Measurements from ENCODE around the gene PABPN1L.

Gene PABPN1L

GRCh38 chr16:88815227-88815626, 51.2 kb downstream of the PABPN1L start:
- H2BK5ac ChIP-seq (ENCODE audit: low read depth, low read length, poor library complexity) = no peak overlapping the region
- no peak overlapping the region for H3K18ac ChIP-seq (ENCODE audit: low read length)
- H3K4me3 ChIP-seq (ENCODE audit: low read depth, low read length) = no peak overlapping the region
- H3K14ac ChIP-seq (ENCODE audit: low read length) = no peak overlapping the region
- no peak overlapping the region for H3K23ac ChIP-seq (ENCODE audit: low read length)
- no peak overlapping the region for H3K4ac ChIP-seq (ENCODE audit: low read depth, low read length)
- no peak overlapping the region for H2BK12ac ChIP-seq (ENCODE audit: low read length)
- peaks cover 14% of the 10 kb centered on the region for H3K79me1 ChIP-seq (ENCODE audit: low read length)
- H3K27me3 ChIP-seq (ENCODE audit: insufficient read depth, low read length) = no peaks in the 10 kb centered on the region
- WGBS (ENCODE audit: extremely low coverage, insufficient coverage, insufficient read length) = no CpG with 5 or more reads among the region's 10 CpGs
- H2AK5ac ChIP-seq (ENCODE audit: low read length) = no peak overlapping the region
- H2BK120ac ChIP-seq (ENCODE audit: insufficient read depth, low read length, poor library complexity) = no peak overlapping the region
- H3K9me3 ChIP-seq (ENCODE audit: insufficient read depth, low read depth, low read length) = peaks cover 2% of the 10 kb centered on the region
- no peak for DNase-seq
- no peak overlapping the region for H4K8ac ChIP-seq (ENCODE audit: low read depth, low read length)
- H4K91ac ChIP-seq (ENCODE audit: low read depth, low read length) = no peak overlapping the region
- H3K36me3 ChIP-seq (ENCODE audit: control insufficient read depth in 1 of 2, insufficient read depth in 2 of 2, low read length in 2 of 2) = no peaks in the 10 kb centered on the region
- H3K4me2 ChIP-seq (ENCODE audit: low read length) = no peak overlapping the region
- peaks cover 9 to 17% of the 10 kb centered on the region in 2 experiments for H3K4me1 ChIP-seq (ENCODE audit: control insufficient read depth in 1 of 2, insufficient read depth in 2 of 2, low read length in 2 of 2)
- no peak overlapping the region for H3K9ac ChIP-seq (ENCODE audit: low read length)
- peaks cover 9% of the 10 kb centered on the region for H3K79me2 ChIP-seq (ENCODE audit: control insufficient read depth, insufficient read depth, low read length, poor library complexity)
- H2AFZ ChIP-seq (ENCODE audit: insufficient read depth, low read length, poor library complexity) = no peak overlapping the region
- no peak overlapping the region for H4K12ac ChIP-seq (ENCODE audit: low read depth, low read length)
- no peak overlapping the region for H3K27ac ChIP-seq (ENCODE audit: low read depth, low read length)

GRCh38 chr16:88814144-88814502, 52.3 kb downstream of the PABPN1L start:
- Histone ChIP-seq H3K18ac (ENCODE audit: low read length) (no peak overlapping the region), H3K27me3 (ENCODE audit: insufficient read depth, low read length) (no peaks in the 10 kb centered on the region), H3K23ac (ENCODE audit: low read length) (no peak overlapping the region), H3K14ac (ENCODE audit: low read length) (no peak overlapping the region), H3K27ac (ENCODE audit: low read depth, low read length) (no peak overlapping the region), H4K91ac (ENCODE audit: low read depth, low read length) (no peak overlapping the region), H3K4me3 (ENCODE audit: low read depth, low read length) (no peak overlapping the region), H3K4me2 (ENCODE audit: low read length) (no peak overlapping the region), H2AK5ac (ENCODE audit: low read length) (no peak overlapping the region), H3K4ac (ENCODE audit: low read depth, low read length) (no peak overlapping the region), H2AFZ (ENCODE audit: insufficient read depth, low read length, poor library complexity) (no peak overlapping the region), H3K9me3 (ENCODE audit: insufficient read depth, low read depth, low read length) (peaks cover 2% of the 10 kb centered on the region), H4K12ac (ENCODE audit: low read depth, low read length) (no peak overlapping the region), H4K8ac (ENCODE audit: low read depth, low read length) (no peak overlapping the region), H3K4me1 (ENCODE audit: control insufficient read depth in 1 of 2, insufficient read depth in 2 of 2, low read length in 2 of 2) (peaks cover 9 to 22% of the 10 kb centered on the region in 2 experiments), H3K79me1 (ENCODE audit: low read length) (peaks cover 14% of the 10 kb centered on the region), H2BK12ac (ENCODE audit: low read length) (no peak overlapping the region), H2BK120ac (ENCODE audit: insufficient read depth, low read length, poor library complexity) (no peak overlapping the region), H3K9ac (ENCODE audit: low read length) (no peak overlapping the region), H2BK5ac (ENCODE audit: low read depth, low read length, poor library complexity) (no peak overlapping the region), H3K36me3 (ENCODE audit: control insufficient read depth in 1 of 2, insufficient read depth in 2 of 2, low read length in 2 of 2) (peaks cover 8 to 11% of the 10 kb centered on the region in 2 experiments), H3K79me2 (ENCODE audit: control insufficient read depth, insufficient read depth, low read length, poor library complexity) (peaks cover 9% of the 10 kb centered on the region)
- DNase-seq = no peak
- WGBS (ENCODE audit: extremely low coverage, insufficient coverage, insufficient read length) = no CpG with 5 or more reads among the region's 13 CpGs
